Limb (tissue), 2 donors: ENCODE data around the gene BLOC1S6.

ENCODE experiments used
- DNase-seq, 2 donors: peaks; one replicate each; pipeline ENCODE4 v3.0.0-alpha.2; 2016; ENCODE audit errors: extremely low spot score in 2 of 2

Gene BLOC1S6

DNA sequence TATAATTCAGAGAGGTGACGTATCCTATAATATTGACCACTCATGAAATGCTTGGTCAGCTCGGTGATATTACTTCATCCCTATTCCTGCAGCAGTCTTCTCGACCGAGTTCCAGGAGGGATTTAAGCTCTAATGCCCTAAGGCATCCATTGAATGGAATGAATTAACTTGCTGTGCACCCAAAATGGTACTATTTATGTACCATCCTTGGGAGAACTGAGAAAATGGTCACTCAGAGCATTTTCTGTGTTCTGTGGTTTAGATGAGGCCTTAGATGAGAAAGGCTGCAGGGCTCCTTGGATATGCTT lies 638 bp downstream of the BLOC1S6 start:
- no peak for DNase-seq

GRCh38 chr15:45588219-45588875 lies 1.2 kb downstream of the BLOC1S6 start:
- no peak for DNase-seq

GRCh38 chr15:45589256-45589655 lies 2.1 kb downstream of the BLOC1S6 start:
- no peak for DNase-seq

DNA sequence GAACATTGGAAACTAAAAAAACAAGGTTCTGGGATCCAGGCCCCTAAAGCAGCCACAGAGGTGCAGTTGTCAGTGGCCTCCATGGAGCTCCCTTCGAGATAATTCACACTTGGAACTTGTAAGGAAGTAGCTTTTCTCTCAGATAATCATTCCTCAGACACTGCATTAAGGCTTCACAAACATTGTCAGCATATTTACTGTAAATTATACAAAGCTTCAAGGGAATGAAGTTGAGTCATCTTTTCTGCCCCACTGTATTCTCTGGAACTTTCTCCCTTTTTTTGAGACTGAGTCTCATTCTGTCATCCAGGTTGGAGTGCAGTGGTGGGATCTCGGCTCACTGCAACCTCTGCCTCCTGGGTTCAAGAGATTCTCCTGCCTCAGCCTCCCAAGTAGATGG lies 7.1 kb downstream of the BLOC1S6 start:
- DNase-seq = no peak

GRCh38 chr15:45594835-45595530 lies 7.8 kb downstream of the BLOC1S6 start:
- no peak for DNase-seq

DNA sequence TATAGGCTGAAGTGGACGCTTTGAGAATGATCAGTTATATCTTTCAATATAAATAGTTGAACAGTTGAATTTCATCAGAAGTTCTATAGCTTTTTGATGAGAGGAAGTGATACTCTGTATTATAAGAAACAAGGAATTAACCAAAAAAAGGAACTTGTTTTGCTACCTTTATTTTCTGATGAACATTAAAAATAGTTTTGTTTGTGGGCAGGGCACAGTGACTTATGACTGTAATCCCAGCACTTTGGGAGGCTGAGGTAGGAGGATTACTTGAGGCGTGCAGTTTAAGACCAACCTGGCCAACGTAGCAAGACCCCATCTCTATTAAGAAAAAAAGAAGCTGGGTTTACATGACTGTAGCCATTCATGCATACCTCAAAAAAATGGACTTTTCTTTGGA lies 16.7 kb downstream of the BLOC1S6 start:
- no peak for DNase-seq

- no peak for DNase-seq
Observed at GRCh38 chr15:45604326-45604725, 17.1 kb downstream of the BLOC1S6 start.

DNA sequence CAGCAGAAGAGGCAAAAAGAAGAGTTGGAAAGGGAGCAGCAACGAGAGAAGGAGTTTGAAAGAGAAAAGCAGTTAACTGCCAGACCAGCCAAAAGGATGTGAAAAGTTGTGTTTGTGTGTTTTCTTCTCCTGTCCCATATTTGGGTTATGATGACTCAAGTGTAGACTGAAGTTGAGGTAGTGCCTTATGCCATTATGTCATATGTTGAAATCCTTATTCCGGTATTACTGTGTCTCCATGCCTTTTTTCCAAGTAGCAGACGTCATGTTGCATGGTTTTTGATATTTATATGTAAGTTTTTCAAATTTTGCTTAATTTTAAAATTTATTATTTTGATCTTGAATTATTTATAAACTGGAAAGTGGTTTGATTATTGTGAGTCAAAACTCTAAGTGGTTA lies 19.2 kb downstream of the BLOC1S6 start:
- no peak for DNase-seq

GRCh38 chr15:45606841-45607240 lies 19.7 kb downstream of the BLOC1S6 start:
- DNase-seq = no peak

- peak in 1 of 2 donors; percentile 17 for DNase-seq
Observed at GRCh38 chr15:45611305-45611704, 24.1 kb downstream of the BLOC1S6 start.

- DNase-seq = no peak
Observed at GRCh38 chr15:45612790-45613415, 25.7 kb downstream of the BLOC1S6 start.

- DNase-seq = no peak
Observed at GRCh38 chr15:45616901-45617323, 29.7 kb downstream of the BLOC1S6 start.

- DNase-seq = no peak
Observed at GRCh38 chr15:45618813-45619212, 31.6 kb downstream of the BLOC1S6 start.

GRCh38 chr15:45628136-45628535 lies 41.0 kb downstream of the BLOC1S6 start:
- no peak for DNase-seq

GRCh38 chr15:45630917-45631691 lies 43.9 kb downstream of the BLOC1S6 start:
- no peak for DNase-seq

DNA sequence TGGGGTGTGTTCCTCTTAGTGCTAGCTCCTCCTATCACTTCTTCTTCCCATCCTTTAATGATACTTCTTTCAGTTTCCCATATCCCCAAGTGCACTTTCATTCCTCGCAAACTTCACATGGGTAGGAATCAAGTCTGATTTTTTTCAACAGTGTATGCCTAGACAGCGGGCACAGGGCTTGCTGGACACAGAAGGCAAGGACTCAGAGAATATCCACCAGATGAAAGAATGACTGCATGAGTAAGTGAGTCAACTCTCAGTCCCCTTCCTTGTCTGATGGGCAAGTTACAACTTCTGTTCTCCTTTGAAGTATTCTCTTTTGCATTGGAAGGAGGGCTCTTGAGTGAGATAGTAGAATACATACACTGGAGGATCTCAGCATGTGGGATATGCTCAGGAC lies 44.6 kb downstream of the BLOC1S6 start:
- DNase-seq = no peak

DNA sequence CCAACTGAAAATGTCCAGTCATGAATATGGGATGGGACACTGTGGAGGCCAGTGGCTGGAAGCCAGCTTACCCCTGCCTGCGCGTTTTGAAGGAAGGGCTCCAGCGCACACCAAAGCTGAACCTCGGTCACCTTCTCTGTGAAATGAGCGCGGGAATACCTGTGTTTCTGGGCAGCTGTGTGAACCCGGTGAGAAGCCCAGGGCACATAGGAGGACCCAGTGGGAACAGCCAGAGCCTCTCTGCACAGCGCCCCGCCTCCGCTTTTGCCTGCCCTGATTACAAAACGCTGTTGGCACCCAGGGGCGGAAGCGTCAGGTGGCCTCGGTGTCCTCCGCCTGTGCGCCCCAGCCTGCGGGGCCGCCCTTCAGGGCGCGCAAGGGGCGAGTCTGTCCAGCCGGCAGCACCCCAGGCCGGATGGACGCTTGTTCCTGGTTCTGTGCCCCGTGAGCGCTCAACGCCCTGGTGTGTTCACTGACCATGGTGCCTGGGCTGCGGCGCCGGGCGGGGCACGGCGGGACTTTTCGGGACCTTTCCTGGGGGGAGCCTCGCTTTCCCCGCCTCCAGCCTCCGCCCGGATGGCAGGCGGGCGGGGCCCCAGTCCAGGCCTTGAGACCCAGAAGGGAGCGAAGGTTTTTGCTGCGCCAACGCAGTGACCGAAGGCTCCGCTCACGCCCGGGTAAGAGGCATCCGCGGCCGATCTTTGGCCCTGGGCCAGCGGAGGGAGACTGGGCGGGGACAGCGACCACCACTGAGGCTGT lies 47.4 kb downstream of the BLOC1S6 start, which contains the start of gene SQOR:
SQOR (plus strand) TSS at position 598 of the 759 bp plus-strand sequence. CDS start 23,895 bp downstream, outside the sequence.
- peak in 1 of 2 donors; percentile 32 for DNase-seq

- DNase-seq = peak in 1 of 2 donors; percentile 76
Observed at GRCh38 chr15:45635191-45635638, 48.0 kb downstream of the BLOC1S6 start.

DNA sequence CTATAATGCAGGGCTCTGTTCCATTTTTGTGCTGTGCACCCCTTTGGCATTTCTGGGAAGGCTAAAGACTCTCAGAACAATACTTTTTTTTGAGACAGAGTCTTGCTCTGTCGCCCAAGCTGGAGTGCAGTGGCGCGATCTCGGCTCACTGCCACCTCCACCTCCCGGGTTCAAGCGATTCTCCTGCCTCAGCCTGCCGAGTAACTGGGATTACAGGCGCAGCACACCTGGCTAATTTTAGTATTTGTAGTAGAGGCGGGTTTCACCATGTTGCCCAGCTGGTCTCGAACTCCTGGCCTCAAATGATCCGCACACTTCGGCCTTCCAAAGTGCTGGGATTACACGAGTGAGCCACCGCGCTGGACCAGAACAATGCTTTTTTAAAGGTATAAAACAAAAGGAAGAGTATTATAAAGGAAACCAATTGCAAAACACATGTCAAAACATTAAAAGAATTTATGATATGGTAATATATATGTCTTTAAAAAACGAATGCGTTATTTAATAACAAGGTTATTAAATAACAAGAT lies 48.6 kb downstream of the BLOC1S6 start:
- no peak for DNase-seq

GRCh38 chr15:45637141-45637540 lies 50.0 kb downstream of the BLOC1S6 start:
- no peak for DNase-seq

- peak; percentile 46 to 47 for DNase-seq
Observed at GRCh38 chr15:45637552-45638033, 50.4 kb downstream of the BLOC1S6 start.
